H9 (cell line): Measurements from ENCODE around the gene HSD17B7. TPM values are rescaled to one million over a fixed set of nuclear protein-coding genes. Genes with fewer than 3 reads are reported as not detected.

Experiments used
- DNase-seq: peaks from one replicate; pipeline ENCODE4 v3.0.0-alpha.2; 2017
- H2AFZ ChIP-seq: one replicate; pipeline ENCODE4 v1.6.1; 2013; ENCODE audit warnings: mild to moderate bottlenecking, low read length, control low read depth, moderate library complexity
- H2AK5ac ChIP-seq: 2 replicates; pipeline ENCODE4 v1.6.1; 2013; ENCODE audit warnings: low read length, control low read depth, mixed read lengths; ENCODE audit not compliant: insufficient read length
- H2BK120ac ChIP-seq: one replicate; pipeline ENCODE4 v1.6.1; 2013; ENCODE audit warnings: low read depth, mild to moderate bottlenecking, low read length, control low read depth, inconsistent platforms; ENCODE audit not compliant: poor library complexity, severe bottlenecking
- H2BK12ac ChIP-seq: 2 replicates; pipeline ENCODE4 v1.6.1; 2013; ENCODE audit warnings: low read length, control low read depth, mixed read lengths, low read depth; ENCODE audit not compliant: insufficient read length
- H2BK15ac ChIP-seq: 2 replicates; pipeline ENCODE4 v1.6.1; 2013; ENCODE audit warnings: low read depth, low read length, control low read depth
- H2BK20ac ChIP-seq: one replicate; pipeline ENCODE4 v1.6.1; 2013; ENCODE audit warnings: low read depth, mild to moderate bottlenecking, low read length, control low read depth, inconsistent platforms; ENCODE audit not compliant: poor library complexity, severe bottlenecking
- H2BK5ac ChIP-seq: 2 replicates; pipeline ENCODE4 v1.6.1; 2013; ENCODE audit warnings: low read length, control low read depth, mixed read lengths; ENCODE audit not compliant: insufficient read length
- H3K14ac ChIP-seq: 2 replicates; pipeline ENCODE4 v1.6.1; 2013; ENCODE audit warnings: low read length, control low read depth; ENCODE audit not compliant: insufficient read depth
- H3K18ac ChIP-seq: 2 replicates; pipeline ENCODE4 v1.6.1; 2013; ENCODE audit warnings: low read depth, mild to moderate bottlenecking, mixed read lengths, low read length, control low read depth; ENCODE audit not compliant: insufficient read length
- H3K23ac ChIP-seq: 2 replicates; pipeline ENCODE4 v1.6.1; 2013; ENCODE audit warnings: low read length, control low read depth, mixed read lengths, low read depth; ENCODE audit not compliant: insufficient read length
- H3K23me2 ChIP-seq: 2 replicates; pipeline ENCODE4 v1.6.1; 2013; ENCODE audit warnings: low read depth, mild to moderate bottlenecking, mixed read lengths, low read length, control low read depth; ENCODE audit not compliant: insufficient read length, poor library complexity, severe bottlenecking
- H3K27ac ChIP-seq: 2 replicates; pipeline ENCODE4 v1.5.1; 2013; ENCODE audit warnings: low read length, control low read depth, mixed read lengths, low read depth; ENCODE audit not compliant: insufficient read length
- H3K27me3 ChIP-seq: 2 replicates; pipeline ENCODE4 v1.6.1; 2013; ENCODE audit warnings: low read length, control low read depth, inconsistent platforms; ENCODE audit not compliant: insufficient read depth
- H3K4ac ChIP-seq: 2 replicates; pipeline ENCODE4 v1.6.1; 2013; ENCODE audit warnings: low read depth, mild to moderate bottlenecking, control low read depth, inconsistent platforms, low read length, moderate library complexity
- H3K4me1 ChIP-seq: 2 replicates; pipeline ENCODE4 v1.6.1; 2013; ENCODE audit warnings: low read length, control low read depth, inconsistent platforms; ENCODE audit not compliant: insufficient read depth
- H3K4me2 ChIP-seq: 2 replicates; pipeline ENCODE4 v1.6.1; 2013; ENCODE audit warnings: low read length, control low read depth, mixed read lengths; ENCODE audit not compliant: insufficient read length, insufficient read depth
- H3K56ac ChIP-seq: 2 replicates; pipeline ENCODE4 v1.6.1; 2013; ENCODE audit warnings: low read depth, mild to moderate bottlenecking, mixed read lengths, low read length, control low read depth; ENCODE audit not compliant: insufficient read length
- H3K79me1 ChIP-seq: 2 replicates; pipeline ENCODE4 v1.6.1; 2013; ENCODE audit warnings: low read depth, mild to moderate bottlenecking, moderate library complexity, low read length, control low read depth, inconsistent platforms; ENCODE audit not compliant: insufficient read depth, poor library complexity, severe bottlenecking
- H3K79me2 ChIP-seq: 2 replicates; pipeline ENCODE4 v1.6.1; 2013; ENCODE audit warnings: low read length, control low read depth, inconsistent platforms; ENCODE audit not compliant: insufficient read depth
- H3K9ac ChIP-seq: 2 replicates; pipeline ENCODE4 v1.6.1; 2013; ENCODE audit warnings: low read length, control low read depth, mixed read lengths; ENCODE audit not compliant: insufficient read length; ENCODE audit errors: extremely low read depth
- H3K9me3 ChIP-seq: one replicate; pipeline ENCODE4 v1.6.1; 2013; ENCODE audit warnings: low read depth, low read length, inconsistent platforms; ENCODE audit not compliant: control insufficient read depth
- H3T11ph ChIP-seq: one replicate; pipeline ENCODE4 v1.6.1; 2013; ENCODE audit warnings: mild to moderate bottlenecking, low read length, control low read depth, inconsistent platforms
- H4K20me1 ChIP-seq: one replicate; pipeline ENCODE4 v1.6.1; 2013; ENCODE audit not compliant: control insufficient read depth, insufficient read length, insufficient read depth
- H4K5ac ChIP-seq: 2 replicates; pipeline ENCODE4 v1.6.1; 2013; ENCODE audit warnings: low read depth, mild to moderate bottlenecking, mixed read lengths, low read length, control low read depth; ENCODE audit not compliant: insufficient read length
- H4K8ac ChIP-seq: replicated peaks from 2 replicates; pipeline ENCODE4 v1.6.1; 2013; ENCODE audit warnings: low read length, control low read depth, mixed read lengths, low read depth; ENCODE audit not compliant: insufficient read length
- H4K91ac ChIP-seq: 2 replicates; pipeline ENCODE4 v1.6.1; 2013; ENCODE audit warnings: low read depth, mild to moderate bottlenecking, moderate library complexity, mixed read lengths, low read length, control low read depth; ENCODE audit not compliant: insufficient read length
- H3K27ac Mint-ChIP-seq, 3 experiments: 2 replicates in 2 of 3; 3 replicates in 1 of 3; pipeline ENCODE4 v1.8.0; 2020 to 2021; ENCODE audit warnings: mixed read lengths in 3 of 3, mild to moderate bottlenecking in 1 of 3, moderate library complexity in 1 of 3
- H3K27me3 Mint-ChIP-seq: 2 replicates; pipeline ENCODE4 v1.8.0; 2021; ENCODE audit warnings: low read depth, mild to moderate bottlenecking, moderate library complexity, mixed read lengths
- H3K36me3 Mint-ChIP-seq, 3 experiments: 2 replicates in 2 of 3; 3 replicates in 1 of 3; pipeline ENCODE4 v1.8.0; 2020 to 2021; ENCODE audit warnings: low read depth in 3 of 3, mixed read lengths in 3 of 3; ENCODE audit not compliant: insufficient read depth in 1 of 3
- H3K4me1 Mint-ChIP-seq, 2 experiments: 2 replicates each; pipeline ENCODE4 v1.8.0; 2020; ENCODE audit warnings: mixed read lengths in 2 of 2
- H3K4me3 Mint-ChIP-seq, 2 experiments: 2 replicates in 1 of 2; 3 replicates in 1 of 2; pipeline ENCODE4 v1.8.0; 2020 to 2021; ENCODE audit warnings: mild to moderate bottlenecking in 2 of 2, mixed read lengths in 2 of 2, moderate library complexity in 1 of 2
- H3K9me3 Mint-ChIP-seq, 2 experiments: 2 replicates in 1 of 2; 3 replicates in 1 of 2; pipeline ENCODE4 v1.8.0; 2020; ENCODE audit warnings: mild to moderate bottlenecking in 2 of 2, mixed read lengths in 2 of 2, moderate library complexity in 1 of 2
- WGBS: extraction: QIAGEN DNeasy Blood & Tissue Kit; methylation state at CpG from one replicate; pipeline ENCODE4 v1.1.7; 2013; ENCODE audit warnings: missing lambda C conversion rate, low lambda C conversion rate, mixed read lengths; ENCODE audit not compliant: insufficient read length; ENCODE audit errors: extremely low coverage; 5-methylcytosine and 5-hydroxymethylcytosine counted together
- total RNA-seq: library from RNA; stranded (reverse); gene quantifications from 2 replicates; pipeline ENCODE4 v1.2.1, GENCODE V29; 2021
- TF ChIP-seq, protein P1 (sequence below): fragments of 200-600 bp; sonication (generic); conservative IDR thresholded peaks from 3 replicates; pipeline ENCODE4 v1.8.0; 2021; ENCODE audit warnings: antibody characterized with exemption, mild to moderate bottlenecking

The HSD17B7 gene
- total RNA-seq, 1 experiment from 2014 or later: 26.2 TPM

DNA sequence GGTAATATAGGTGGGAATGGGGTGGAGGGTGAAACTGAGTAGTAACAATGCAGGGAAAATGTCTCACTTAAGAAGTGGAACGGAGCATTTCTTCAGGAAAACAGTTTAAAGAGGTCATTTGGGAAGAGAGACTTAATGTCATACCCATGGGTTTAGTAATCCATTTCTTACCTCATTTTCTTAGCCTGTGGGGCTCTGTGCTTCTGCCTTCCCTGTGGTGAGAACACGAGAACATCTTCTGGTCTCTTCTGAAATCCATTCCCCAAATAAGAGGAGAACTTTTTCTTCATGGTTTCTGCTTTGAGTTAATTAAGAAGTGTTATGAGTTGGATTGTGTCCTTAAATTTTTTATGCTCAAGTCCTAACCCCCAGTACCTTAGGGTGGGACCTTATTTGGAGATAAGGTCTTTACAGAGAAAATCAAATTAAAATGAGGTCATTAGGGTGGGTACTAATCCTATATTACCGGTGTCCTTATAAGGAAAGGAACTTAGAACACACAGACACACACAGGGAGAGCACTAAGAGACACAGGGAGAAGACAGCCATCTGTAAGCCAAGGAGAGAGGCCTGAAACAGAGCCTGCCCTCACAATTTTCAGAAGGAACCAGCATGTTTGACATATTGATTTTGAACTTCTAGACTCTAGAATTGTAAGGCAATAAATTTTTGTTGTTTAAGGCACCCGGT, 65.1 kb downstream of the HSD17B7 start:
- no peak overlapping the region for H3K27ac ChIP-seq
- H2BK120ac ChIP-seq: no peak overlapping the region
- H3K23ac ChIP-seq: no peak overlapping the region
- H3K36me3 Mint-ChIP-seq: no peaks in the 10 kb centered on the region
- H3K23me2 ChIP-seq: no peaks in the 10 kb centered on the region
- TF ChIP-seq, protein P1, sequence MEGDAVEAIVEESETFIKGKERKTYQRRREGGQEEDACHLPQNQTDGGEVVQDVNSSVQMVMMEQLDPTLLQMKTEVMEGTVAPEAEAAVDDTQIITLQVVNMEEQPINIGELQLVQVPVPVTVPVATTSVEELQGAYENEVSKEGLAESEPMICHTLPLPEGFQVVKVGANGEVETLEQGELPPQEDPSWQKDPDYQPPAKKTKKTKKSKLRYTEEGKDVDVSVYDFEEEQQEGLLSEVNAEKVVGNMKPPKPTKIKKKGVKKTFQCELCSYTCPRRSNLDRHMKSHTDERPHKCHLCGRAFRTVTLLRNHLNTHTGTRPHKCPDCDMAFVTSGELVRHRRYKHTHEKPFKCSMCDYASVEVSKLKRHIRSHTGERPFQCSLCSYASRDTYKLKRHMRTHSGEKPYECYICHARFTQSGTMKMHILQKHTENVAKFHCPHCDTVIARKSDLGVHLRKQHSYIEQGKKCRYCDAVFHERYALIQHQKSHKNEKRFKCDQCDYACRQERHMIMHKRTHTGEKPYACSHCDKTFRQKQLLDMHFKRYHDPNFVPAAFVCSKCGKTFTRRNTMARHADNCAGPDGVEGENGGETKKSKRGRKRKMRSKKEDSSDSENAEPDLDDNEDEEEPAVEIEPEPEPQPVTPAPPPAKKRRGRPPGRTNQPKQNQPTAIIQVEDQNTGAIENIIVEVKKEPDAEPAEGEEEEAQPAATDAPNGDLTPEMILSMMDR: no peak
- H3K18ac ChIP-seq: no peak overlapping the region
- H3K4me3 Mint-ChIP-seq: no peak overlapping the region
- no peaks in the 10 kb centered on the region for H4K20me1 ChIP-seq
- H3K9me3 Mint-ChIP-seq: no peaks in the 10 kb centered on the region
- H2BK15ac ChIP-seq: no peak overlapping the region
- no peak overlapping the region for H4K8ac ChIP-seq
- no peak for DNase-seq
- no peak overlapping the region for H2BK12ac ChIP-seq
- no peaks in the 10 kb centered on the region for H3K9me3 ChIP-seq
- H3K4ac ChIP-seq: no peak overlapping the region
- H3K79me1 ChIP-seq: no peaks in the 10 kb centered on the region
- H3K4me1 ChIP-seq: no peaks in the 10 kb centered on the region
- H2BK20ac ChIP-seq: no peak overlapping the region
- H3T11ph ChIP-seq: no peak overlapping the region
- H3K27me3 Mint-ChIP-seq: no peaks in the 10 kb centered on the region
- no peak overlapping the region for H3K4me2 ChIP-seq
- WGBS: no CpG with 5 or more reads among the region's 4 CpGs
- no peak overlapping the region for H3K9ac ChIP-seq
- H3K4me1 Mint-ChIP-seq: peaks cover 0 to 8% of the 10 kb centered on the region in 2 experiments
- H3K14ac ChIP-seq: no peak overlapping the region
- no peak overlapping the region for H2BK5ac ChIP-seq
- no peak overlapping the region for H3K56ac ChIP-seq
- H4K5ac ChIP-seq: no peak overlapping the region
- H3K27ac Mint-ChIP-seq: no peak overlapping the region
- H2AFZ ChIP-seq: no peak overlapping the region
- H3K79me2 ChIP-seq: no peaks in the 10 kb centered on the region
- no peak overlapping the region for H2AK5ac ChIP-seq
- no peaks in the 10 kb centered on the region for H3K27me3 ChIP-seq
- no peak overlapping the region for H4K91ac ChIP-seq
